Stimulated activated CD8-positive, alpha-beta memory T cell treated with anti-CD3 and anti-CD28 coated beads, Interleukin-15, amount 100 ng/mL, for 4 hours (primary cell): ENCODE measurements around the gene SPON1.

ENCODE experiments used
- DNase-seq, 2 donors: peaks; one replicate each; pipeline ENCODE4 v3.0.0-alpha.2; 2020; ENCODE audit warnings: low read depth in 2 of 2

Gene SPON1

DNA sequence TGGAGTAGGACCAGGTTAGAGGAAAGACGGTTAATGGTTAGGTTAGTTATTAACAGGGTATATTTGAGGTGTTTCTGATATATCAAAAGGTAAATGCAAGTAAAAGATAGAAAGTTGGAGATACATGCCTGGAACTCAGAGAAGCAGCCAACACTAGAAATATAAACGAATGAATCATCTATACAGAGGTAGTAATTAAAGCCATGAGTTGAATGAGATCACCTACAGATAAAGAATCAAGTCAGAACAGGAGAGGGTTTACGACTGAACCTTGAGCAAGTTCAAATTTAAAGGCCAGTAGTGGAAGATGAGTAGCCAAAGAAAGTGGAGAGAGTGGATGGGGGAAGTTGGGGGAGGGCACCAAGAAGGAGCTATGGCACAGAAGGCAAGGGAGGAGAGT is 73.9 kb downstream of the SPON1 start:
- DNase-seq, result no peak

DNA sequence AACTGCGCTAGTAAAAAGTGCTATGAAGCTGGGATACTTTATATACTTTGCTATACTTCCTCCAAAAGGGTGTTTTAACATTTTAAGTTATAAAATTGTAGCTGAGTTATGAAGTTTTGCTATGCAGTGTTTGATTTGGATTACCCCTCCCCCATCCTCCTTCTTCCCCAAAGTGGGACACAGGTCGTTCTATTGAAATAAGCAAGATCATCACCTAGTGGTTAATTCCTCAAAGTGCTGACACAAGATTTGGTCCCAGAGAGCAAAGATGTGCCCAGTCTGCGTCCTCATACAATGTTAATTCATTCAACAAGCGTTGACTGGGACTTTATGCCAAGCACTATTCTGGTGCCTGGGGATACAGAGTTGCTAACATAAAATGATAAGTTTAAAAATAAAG is 78.5 kb downstream of the SPON1 start:
- no peak for DNase-seq

DNA sequence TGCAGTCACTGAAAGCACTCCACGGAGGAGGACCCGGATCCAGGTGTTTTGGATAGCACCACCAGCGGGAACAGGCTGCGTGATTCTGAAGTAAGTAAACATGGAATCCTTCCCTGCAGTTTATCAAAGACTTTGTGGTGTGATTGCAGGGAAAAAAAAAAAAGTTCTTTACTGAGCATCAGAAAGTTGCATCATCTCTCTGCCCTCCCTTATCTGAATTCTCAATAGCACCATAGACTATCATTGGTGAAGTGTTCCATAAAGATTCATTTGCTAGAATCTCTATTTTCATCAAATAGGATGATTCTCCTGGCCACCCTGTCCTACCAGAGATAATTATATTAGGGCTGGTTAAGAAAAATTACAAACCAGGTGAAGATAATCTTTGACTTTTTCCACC is 79.0 kb downstream of the SPON1 start:
- DNase-seq, result no peak

DNA sequence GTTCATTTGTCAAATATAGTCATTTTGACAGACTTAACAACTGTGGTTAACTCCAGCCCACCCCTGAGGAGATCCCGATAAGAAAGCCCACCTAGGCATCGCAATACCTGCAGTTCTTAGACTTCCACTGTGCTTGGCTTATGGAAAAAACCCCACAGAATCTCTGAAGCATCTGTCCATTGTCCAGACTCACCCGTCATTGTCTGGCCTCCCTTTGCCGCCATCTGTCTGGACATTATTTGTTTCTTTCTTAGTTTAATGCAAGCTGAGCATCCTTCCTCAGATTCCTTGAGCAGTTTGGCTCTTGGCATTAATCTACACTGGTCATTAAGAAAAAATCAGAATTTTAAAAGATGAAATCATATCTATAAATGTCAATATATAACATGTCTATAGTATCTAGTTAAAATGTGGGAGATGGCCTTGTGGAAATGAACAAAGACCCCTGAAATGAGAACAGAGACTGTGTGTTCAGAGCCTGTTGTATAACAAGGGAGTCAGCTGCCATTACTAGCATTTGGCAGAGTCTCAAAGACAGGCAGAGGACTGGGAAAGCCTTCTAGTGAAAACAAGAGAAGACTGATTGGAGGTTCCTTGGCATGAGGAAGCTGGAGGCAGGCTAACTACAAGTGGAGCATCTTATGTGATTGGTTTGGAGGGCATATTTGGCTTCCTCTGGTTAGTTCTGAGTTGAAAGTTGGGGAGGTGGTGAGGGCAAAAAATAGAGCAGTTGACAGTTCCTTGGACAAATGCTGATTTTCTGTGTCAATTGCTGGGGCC is 80.4 kb downstream of the SPON1 start:
- DNase-seq, result no peak

DNA sequence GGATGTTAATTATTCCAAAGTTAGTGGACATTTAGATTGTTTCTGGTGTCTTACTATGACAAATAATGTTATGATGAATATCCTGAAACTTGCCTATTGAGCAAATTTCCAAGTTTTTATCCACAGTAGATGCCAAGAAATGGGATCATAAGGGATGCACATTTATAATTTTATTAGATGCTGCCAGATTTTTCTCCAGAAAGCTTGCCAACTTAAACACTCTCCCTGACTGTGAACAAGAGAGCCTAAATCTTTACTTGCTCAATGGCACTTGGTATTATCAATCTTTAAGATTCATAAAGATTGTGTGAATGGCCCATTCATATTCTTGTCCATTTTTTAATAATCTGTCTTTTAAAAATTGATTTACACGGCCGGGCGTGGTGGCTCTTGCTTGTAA is 82.4 kb downstream of the SPON1 start:
- DNase-seq, result no peak

DNA sequence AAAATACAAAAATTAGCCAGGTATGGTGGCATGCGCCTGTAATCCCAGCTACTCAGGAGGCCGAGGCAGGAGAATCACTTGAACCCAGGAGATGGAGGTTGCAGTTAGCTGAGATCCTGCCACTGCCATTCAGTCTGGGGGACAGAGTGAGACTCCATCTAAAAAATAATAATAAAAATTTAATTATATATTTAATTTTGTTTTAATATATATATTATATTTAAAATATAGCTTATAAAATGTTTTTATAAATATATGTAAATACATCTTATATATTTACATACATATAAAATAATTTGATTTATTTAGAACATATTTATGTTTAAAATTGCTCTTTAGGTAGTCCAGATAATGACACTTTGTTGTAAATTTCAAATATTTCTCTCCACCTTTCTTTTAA is 82.9 kb downstream of the SPON1 start:
- no peak for DNase-seq

DNA sequence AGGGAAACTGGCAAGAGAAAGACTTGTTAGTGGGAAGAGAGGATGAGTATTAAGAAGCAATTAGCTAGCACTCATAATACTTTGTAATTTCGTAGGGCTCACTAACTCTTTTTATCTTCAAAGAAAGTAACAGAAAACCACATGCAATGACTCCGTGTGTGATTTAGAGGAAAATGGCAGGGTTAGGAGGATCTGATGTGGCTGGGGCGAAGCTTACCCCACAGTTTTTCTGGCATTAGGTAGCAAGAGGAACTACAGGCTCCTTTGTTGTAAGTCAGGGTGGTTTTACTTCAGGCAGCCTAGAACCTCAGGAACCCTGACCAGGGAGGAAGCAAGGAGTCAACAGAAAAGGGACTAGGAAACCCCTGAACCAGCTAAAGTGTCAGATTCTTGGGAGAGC is 89.7 kb downstream of the SPON1 start:
- DNase-seq, result no peak

DNA sequence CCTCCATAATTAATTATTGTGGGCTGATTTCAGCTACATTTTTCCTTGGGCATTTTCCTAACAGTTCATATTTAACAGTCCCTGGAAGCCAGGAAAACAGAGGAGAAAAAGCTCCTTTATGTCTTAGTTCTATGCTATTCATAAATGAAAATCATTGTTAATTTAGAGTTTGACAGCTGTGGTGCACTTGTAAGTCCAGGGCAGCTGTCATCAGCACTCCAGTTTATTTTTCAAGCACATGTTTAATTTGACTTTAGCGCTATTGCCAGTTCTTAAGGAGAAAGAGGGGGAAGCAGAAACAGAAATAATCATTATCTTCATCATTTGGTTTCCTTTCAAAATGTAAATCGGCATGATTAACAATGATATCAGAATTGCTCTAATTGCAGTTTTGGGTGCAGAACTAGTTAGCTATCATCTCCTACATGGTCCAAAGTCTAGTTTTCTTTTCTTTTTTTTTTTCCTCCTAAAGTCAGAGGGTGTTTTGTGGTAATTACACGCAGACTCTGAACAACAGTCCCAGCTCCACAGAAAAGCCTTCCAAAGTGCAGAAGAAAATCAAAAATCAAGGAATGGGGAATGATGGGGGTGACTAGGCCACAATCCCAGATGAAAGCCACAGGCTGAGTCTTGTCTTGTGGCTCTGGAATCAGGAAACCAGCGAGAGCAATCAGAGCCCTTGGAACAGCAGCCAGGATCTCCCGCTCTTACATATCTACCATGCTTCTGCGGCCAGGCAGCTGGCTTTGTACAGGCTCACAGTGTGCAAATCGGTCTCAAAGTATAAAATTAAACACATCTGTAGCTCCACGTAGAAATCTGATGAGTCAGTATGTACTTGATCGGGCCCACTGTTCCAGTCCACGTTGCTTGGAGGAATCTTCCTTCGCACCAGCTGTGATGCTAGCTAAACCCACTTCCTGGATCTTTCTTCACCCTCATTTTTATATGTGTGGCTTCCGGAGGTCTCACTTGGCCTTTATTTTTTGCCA is 91.9 kb downstream of the SPON1 start:
- DNase-seq, result no peak

DNA sequence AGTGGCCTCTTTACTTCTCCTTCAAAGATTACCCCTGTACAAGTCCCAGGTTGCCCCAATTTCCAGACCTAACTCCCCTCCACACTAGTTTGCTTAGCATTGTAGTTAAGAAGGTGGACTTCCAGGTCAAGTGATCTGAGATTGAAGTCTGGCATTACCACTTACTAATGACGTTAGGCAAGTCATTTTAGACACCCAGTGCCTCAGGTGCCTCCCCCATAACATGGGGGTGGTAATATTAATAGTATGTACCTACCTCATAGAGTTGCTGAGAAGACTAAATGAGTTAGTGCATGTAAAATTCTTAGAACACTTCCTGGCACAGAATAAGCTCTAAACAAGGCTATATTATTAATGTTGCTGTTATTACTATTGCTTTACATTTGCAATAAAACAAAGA is 93.4 kb downstream of the SPON1 start:
- DNase-seq, result no peak

DNA sequence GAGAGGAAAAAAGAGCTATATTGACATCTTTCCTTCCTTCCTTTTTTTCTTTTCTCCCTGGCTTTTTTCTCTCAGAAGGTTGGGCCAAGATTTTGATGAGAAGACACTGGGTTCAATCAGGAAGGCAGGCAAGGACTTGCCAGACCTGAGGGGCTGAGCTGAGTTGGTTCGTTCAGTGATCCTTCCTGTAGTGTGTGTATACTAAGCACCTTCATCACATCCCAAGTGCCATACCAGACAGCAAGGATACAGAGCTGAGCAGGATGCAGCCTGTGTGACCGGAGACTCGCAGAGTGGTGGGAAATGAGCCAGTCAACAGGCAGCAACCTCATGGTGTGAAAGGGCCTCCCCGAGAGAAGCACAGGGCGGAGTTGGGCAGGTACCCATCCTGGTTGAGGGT is 95.5 kb downstream of the SPON1 start:
- no peak for DNase-seq

DNA sequence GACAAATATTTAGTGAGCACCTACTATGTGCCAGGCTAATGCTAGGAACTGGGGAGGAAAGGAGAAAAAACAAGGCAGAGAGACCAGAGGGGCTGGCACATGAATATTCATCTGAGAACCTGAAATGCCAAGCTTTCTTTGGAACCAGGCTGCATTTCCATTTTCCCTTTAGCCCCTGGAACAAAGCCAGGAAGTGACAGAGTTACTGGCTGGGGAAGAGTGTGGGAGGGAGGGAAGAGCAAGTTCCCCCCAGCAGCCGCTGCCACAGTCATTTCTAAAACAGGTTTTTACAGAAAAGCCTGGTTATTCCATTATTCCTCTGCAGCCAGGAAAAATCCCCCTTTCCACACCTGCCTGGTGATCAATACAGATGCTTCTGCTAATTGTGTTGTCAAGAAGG is 97.0 kb downstream of the SPON1 start:
- DNase-seq, result no peak

DNA sequence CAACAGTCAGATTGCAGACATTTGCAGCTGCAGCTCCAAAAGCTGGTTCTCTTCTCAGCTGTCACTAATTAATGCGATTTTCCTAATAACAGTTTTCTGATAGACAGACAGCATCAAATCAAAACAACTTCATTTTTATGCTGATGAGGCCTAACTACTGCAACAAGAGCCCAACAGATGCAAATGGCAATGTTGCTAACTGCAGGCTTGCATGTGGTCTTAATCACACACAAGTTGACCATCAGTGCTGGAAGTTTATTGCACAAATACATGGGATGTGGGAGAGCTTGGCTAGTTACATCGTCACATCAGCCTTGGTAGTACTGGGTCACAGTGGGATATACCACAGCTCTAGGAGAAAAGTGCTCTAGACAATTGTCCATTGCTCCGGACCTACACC is 99.2 kb downstream of the SPON1 start:
- DNase-seq, result no peak

DNA sequence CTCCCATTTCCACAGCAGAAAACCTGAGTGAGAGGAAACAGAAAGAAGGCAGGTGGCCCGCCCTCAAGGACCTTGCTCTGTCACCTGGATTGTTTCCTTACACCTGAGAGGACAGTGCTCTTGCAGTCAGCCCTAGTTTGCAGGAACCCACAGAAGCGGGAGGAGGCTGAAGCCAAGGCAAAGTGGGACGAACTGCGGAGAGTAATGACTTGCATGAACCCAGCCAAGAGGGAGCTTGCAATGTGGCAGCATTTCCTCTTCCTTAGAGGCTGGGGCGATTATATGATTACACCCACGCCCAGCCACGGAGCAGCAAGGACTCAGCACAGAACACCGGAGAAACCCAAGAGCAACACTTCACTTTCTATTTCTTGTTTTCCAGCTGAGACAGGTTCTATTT is 102.6 kb downstream of the SPON1 start:
- no peak for DNase-seq

DNA sequence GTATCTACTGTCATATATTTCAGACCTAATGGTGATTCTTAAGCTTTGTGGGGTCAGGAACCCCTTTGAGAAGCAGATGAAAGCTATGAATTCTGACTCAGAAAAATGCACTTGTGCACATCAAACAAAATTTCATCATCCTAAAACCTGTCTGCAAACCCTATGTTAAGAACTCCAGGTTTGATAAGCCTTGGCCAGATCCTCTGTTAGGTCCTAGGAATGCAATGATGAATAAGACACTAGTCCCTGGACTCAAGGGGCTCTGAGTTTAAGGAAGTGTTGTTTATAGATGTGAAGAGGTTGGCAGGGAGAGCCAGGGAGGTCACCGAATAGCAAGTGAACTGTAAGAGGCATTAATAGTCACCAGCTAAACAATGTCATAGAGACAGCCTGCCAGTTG is 103.2 kb downstream of the SPON1 start:
- no peak for DNase-seq

DNA sequence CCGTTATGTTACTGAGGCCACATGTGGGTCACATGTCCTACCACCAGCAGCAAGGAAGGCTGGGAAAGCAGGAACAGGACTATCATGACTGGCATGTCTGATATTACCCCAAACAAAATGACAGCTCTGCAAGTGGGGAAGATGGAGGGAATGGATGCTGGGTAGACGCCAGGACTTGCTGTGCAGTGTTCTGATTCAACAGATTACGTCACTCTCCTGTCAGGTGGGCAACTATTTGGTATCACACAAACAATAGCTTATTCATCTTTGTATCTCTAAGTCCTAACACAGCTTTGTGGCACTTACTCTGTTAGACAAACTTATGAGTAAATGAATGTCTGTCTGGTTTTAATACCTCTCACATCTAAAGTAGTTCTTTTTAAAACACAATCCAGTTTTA is 105.2 kb downstream of the SPON1 start:
- no peak for DNase-seq

DNA sequence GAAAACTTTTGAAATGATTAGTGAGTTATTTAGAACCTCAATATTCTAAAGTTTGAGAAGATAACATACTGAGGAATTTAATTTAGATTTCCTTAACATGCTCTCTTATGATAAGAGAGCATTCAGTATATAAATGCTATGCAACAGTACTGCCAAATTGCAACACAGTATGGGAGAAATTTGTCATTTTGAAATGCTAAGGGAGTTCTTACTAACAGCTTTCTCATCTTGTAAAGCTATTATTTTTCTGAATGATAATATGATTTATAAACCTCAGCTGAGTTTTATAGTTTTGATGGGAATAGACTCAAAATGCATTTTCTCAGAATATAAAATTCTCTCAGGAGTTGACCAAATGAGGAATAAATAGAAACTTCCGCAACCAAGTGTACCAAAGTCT is 108.4 kb downstream of the SPON1 start:
- no peak for DNase-seq

DNA sequence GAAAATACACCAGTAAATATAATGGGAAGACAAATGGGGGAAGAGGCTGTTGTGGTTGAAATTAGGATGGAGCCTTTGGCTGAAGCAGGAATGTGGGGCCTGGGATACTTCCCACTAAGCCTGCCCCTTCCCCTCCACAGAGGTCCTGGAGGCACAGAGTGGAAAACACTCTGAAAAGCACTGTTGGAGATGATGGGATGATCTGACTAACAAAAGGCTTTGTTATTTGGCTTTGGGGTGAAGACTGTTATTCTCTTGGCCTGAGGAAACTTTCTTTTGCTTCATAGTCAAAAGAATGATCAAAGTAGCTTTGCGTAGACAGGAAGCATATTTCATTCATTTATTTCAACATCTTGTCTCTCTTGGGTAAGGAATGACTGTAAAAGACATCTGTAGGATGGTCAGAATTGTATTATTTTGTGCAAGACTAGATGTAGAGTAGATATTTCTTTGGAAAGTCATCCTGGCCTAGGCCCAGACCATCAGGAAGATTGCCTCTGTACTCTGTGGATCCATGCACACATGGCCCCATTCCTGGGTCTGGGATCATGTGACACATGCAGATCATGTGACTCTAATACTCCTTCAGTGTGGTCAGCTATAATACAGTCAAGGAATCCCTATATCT is 111.4 kb downstream of the SPON1 start:
- DNase-seq, result no peak

DNA sequence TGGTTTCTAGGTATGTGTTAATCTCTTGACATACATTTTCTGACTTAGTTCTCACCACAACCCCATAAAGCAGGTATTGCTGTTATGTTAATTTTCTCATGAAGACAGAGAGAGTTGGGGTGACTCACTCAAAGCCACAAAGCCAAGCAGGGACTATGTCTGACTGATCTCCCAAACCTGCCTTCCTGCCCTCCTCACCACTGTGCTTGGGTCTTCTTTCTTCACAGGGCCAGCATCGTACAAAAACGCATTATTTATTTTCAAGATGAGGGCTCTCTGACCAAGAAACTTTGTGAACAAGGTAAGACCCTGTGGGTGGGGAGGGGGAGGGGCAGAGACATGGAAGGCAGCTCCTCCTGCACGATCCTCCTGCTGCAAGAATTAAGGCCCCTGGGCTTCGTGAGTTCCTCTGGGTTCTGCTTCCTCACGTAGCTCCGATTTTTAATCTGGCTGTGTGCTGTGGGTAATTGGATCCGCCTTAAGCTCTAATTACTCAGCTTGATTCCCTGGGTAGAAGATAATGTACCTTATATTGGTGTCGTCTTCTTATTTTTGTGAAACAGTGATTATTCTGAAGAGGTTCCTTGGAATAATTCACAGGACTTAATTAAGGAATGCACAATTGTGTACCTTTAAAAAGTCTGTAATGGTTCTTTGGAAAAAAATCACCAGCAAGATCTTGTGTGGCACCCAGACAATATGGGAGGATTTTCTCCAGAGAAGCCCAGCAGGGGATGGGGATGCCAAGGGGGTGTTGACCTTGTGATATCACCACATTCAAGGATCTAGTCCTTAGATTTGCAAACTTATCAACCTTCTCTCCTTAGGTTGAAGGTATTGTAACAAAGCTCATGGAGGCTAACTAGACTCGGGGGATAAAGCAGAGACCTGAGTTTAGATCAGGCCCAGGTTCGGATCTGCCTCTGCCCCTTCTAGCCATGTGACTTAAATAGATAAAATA is 112.9 kb downstream of the SPON1 start:
- peak; percentile 17 to 28 for DNase-seq

DNA sequence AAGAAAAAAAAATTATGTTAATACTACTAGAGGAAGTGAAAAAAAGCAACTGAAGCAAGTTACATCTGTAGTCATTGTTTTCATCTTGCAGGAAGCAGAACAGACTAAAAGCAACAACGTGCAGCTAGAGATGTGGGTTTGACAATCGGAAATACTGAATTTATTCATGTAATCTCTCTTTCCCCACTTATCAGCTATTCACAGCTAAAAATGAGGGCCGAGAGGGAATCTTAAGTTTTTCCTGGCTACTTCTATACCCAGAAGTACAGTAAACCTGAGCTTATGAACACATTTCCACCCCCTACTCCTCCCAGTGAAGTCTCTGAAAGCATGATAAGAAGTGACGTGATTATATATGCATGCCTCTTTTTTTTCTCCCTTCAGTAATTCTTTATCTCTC is 116.5 kb downstream of the SPON1 start:
- DNase-seq, result no peak

DNA sequence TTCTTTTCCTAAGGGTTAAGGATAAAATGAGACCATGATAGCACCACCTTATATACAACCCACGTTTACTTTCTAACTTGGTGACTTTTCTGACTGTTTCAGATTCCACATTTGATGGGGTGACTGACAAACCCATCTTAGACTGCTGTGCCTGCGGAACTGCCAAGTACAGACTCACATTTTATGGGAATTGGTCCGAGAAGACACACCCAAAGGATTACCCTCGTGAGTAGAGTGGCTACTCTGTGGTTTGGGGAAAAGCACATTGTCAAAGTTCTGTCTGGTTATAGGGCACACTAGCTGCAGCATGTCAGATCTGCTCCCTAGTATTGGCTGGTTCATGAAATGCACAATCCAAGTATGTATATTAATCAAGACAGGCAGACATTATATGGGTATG is 117.3 kb downstream of the SPON1 start:
- DNase-seq, result no peak

DNA sequence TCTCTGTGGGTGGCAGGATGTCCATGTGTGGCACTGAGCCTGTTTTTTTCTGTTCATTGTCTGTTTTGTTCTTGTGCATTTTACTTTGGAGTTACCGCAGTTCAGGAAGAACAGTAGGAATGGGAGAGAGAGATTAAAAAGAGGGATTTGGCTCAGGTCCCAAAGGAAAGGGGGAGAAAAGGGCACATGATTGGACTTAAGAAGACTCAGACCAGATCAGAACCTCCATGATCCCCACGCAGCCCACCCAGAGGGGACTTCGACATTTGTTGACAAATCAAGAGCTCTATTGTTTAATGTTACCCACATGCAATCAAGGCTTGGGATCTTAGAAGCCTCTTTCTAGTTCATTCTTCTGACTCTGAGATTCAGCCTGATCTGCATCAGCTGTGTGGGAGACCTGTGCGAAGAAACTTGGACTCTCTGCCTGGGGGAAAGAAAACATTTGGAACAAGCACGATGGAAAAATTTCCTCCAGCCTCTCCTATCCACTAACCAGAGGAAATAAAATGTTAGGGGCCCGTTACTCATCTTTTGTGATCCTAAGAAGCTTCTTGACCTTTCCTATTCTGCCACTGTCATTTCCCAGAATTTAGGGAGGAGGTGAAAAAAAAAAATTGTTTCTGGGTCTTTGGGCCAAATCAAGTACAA is 119.2 kb downstream of the SPON1 start:
- DNase-seq, result no peak
